RPMI8226 (cell line): ENCODE data around the gene HTRA1.

Source experiments
- DNase-seq: peaks from one replicate; pipeline ENCODE4 v3.0.0-alpha.2; 2015

The HTRA1 gene

GRCh38 chr10:122497241-122497640 lies 35.9 kb downstream of the HTRA1 start:
- DNase-seq = no peak

GRCh38 chr10:122498521-122498920 lies 37.2 kb downstream of the HTRA1 start:
- no peak for DNase-seq

GRCh38 chr10:122499012-122499411 lies 37.7 kb downstream of the HTRA1 start:
- DNase-seq = no peak

DNA sequence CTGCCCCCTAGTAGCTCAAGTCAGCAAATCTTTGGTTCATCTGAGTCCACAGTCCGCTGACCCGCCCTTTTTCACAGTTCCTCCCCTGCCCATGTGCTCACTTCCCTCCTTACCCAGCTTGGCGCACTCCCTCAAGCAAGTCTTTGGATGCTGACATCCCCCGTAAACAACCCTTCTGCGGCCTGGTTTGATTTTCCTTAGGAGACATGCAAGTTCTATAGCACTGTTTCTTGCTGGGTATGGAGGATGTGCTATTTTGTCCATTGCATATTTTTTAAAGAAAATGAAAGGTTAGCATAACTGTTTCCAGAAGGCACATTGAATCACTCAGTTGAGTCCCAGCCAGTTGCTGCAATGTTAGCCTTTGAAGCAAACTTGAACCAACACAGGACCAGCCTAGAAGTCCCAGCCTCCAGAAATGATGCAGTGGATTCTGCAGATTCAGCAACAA lies 38.2 kb downstream of the HTRA1 start:
- peak; percentile 66 for DNase-seq

DNA sequence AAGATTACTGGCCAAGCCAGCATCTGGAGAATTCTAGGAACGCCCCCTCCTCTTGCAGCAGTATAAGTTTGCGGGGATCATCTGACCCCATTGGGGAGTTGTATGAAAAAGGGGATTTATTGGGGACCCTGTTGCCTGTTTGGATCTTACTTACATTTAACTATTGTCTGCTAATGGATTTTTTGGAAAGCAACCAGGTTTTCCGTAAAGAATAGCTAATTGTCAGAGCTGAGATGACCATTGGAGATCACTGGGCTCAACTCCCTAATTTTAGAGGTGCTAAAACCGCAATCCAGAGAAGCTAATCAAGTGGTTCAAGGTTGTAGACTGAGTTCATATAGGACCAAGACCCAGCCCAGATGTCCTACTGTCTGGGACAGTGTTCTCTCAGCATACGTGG lies 38.8 kb downstream of the HTRA1 start:
- DNase-seq = no peak

- no peak for DNase-seq
These were observed 39.4 kb downstream of the HTRA1 start for GRCh38 chr10:122500726-122501125.

- DNase-seq = no peak
These were observed 41.7 kb downstream of the HTRA1 start for GRCh38 chr10:122503012-122503411.

GRCh38 chr10:122503886-122504609 lies 42.7 kb downstream of the HTRA1 start:
- no peak for DNase-seq

DNA sequence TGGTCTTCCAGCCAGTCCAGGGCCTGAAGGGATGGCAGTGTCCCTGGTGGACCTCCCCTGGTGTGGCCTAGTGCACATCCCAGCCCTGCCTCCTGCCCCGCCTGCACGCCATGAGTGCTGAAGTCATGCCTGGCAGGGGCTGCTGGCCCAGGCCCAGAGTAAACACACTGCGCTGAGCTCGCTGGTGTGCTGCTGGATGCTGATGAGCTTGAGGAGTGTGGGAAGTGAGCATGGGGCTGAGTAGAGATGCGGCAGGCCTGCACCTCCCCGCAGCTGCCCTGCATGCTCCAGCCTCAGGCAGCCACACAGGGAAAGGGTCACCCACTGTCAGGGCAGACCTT lies 43.2 kb downstream of the HTRA1 start:
- peak; percentile 28 for DNase-seq

DNA sequence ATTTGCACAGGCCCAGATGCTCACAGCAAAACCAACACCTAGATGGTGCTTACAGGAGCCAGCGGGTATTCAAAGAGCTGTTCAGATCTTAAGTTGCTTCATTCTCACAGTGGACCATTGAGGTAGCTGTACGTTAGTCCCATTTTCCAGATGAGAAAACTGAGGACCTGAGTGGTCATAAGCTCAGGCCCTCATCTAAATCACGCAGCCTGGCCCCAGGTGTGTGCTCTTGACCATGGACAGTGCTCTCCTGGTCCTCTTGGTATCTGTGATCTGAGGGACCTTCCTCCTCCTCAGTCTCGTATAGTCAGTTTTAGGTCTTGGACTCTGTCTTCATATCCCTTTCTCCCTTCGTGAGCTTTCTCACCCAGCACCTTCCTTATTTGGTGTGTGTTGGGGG lies 43.7 kb downstream of the HTRA1 start:
- DNase-seq = no peak

- DNase-seq = no peak
These were observed 44.7 kb downstream of the HTRA1 start for GRCh38 chr10:122505885-122506645.

DNA sequence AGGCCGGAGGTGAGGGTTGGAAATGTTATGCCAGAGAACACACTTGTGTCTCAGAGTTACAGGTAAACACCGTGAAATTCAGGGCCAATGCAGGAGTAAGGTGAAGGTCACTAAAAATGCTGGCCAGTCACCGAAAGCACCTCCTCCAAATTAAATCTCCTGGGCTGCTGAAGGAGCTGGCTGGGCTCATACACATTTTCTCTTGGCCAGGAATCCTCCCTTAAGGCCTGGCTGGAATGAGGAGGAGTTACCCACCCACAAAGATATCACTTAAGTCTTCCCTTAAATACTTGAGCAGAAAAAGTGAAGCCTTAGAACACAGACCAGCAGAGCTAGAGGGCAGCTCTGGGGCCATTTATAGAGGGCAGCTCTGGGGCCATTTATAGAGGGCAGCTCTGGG lies 46.3 kb downstream of the HTRA1 start:
- no peak for DNase-seq

DNA sequence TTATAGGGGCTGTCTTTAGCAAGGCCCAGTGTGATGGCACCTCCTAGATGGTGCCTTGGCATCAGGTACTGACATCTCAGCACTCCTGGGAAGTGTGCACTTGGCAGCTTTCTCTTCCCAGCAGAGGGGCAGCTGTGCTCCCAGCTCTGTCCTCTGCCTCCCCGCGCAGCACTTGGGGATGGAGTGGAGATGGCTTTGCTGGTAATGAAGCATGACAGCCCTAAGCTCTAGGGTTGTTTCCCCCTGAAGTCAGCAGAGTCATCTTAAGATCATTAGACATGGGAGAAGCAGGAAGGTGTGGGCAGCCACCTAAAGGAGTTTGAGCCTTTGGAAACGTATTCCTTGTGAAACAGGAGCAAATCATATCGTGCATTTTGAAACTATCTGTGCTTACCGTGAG lies 46.7 kb downstream of the HTRA1 start:
- DNase-seq = no peak

- DNase-seq = no peak
These were observed 48.0 kb downstream of the HTRA1 start for GRCh38 chr10:122509323-122509722.

GRCh38 chr10:122510326-122510725 lies 49.0 kb downstream of the HTRA1 start:
- DNase-seq = no peak

DNA sequence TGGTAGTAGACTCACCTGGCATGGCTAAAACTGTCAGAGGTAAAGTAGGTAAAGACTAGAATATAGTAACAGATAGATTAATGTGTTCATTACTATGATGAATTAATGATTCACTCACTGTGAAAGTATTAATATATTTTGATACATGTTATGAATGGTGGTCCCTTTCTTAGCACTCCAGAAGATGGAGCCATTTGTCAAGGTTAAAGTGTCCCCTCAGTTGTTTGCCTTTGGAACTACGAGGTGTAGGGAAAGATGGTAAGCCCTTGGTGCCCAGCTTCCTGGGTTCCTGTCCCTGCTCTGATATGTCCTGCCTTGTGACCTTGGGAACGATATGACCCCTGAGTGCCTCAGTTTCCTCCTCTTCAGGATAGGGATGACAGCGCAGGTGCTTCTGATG lies 49.4 kb downstream of the HTRA1 start:
- DNase-seq = no peak

DNA sequence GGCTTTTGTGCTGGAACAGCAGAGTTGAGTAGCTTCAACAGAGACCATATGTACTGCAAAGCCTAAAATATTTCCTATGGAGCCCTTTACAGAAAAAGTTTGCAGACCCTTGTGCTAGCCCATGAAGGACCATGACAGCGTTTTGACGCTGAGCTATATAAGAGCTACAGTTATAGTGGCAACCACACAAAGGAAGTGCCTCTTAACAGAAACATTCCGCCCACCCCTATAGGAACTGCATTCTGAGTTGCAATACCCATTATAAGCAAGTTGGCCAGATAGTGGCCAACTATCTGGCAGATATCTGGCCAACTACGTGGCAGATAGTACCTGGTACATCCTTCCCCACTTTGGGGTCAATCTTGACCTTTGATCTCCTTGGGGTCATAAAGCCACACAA lies 51.7 kb downstream of the HTRA1 start:
- no peak for DNase-seq

- DNase-seq = no peak
These were observed 52.9 kb downstream of the HTRA1 start for GRCh38 chr10:122514045-122514840.

GRCh38 chr10:122515022-122515424 lies 53.7 kb downstream of the HTRA1 start:
- DNase-seq = no peak

GRCh38 chr10:122515588-122516231 lies 54.4 kb downstream of the HTRA1 start:
- no peak for DNase-seq

- no peak for DNase-seq
These were observed 55.4 kb downstream of the HTRA1 start for GRCh38 chr10:122516734-122517133.

- DNase-seq = no peak
These were observed 57.8 kb downstream of the HTRA1 start for GRCh38 chr10:122519144-122519543.

DNA sequence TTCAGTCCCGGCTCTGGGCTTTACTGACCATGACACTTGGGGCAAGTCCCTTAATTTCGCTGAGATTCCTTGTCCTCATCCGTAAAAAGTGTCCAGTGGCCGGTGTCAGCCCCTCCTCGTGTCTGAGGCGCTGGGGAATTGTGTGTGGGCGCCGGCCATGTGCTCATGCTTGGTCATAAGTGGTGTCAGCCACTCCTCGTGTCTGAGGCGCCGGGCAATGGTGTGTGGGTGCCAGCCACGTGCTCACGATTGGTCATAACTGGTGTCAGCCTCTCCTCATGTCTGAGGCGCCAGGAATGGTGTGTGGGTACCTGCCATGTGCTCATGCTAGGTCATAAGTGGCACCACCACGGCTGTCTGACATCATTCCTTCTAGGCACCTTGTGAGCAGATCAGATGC lies 58.5 kb downstream of the HTRA1 start:
- no peak for DNase-seq
